GM06990 (cell line): ENCODE measurements around the gene MBNL2.

ENCODE experiments used
- DNase-seq: peaks from one replicate; pipeline ENCODE4 v3.0.0-alpha.2; 2011; ENCODE audit not compliant: insufficient read length; ENCODE audit errors: extremely low read depth
- H3K27me3 ChIP-seq: replicated peaks from 2 replicates; pipeline ENCODE4 v1.6.0; 2011; ENCODE audit warnings: low read length; ENCODE audit not compliant: control insufficient read depth, insufficient read depth
- H3K36me3 ChIP-seq: 2 replicates; pipeline ENCODE4 v1.5.1; 2011; ENCODE audit warnings: low read length; ENCODE audit not compliant: control insufficient read depth, insufficient read depth
- H3K4me3 ChIP-seq: replicated peaks from 2 replicates; pipeline ENCODE4 v1.5.1; 2011; ENCODE audit warnings: low read depth, mild to moderate bottlenecking, control low read depth, low read length
- CTCF ChIP-seq: IDR thresholded peaks from 2 replicates; pipeline ENCODE4 v1.5.1; 2011; ENCODE audit warnings: low read length, control low read depth, mild to moderate bottlenecking, inconsistent platforms; ENCODE audit not compliant: insufficient read depth, poor library complexity, severe bottlenecking

The MBNL2 gene

GRCh38 chr13:97192166-97192565 is 30.0 kb upstream of the MBNL2 start:
- no peak for DNase-seq
- no peaks in the 10 kb centered on the region for H3K27me3 ChIP-seq
- H3K4me3 ChIP-seq, result no peak overlapping the region
- no peaks in the 10 kb centered on the region for H3K36me3 ChIP-seq
- TF ChIP-seq CTCF, result no peak

- Histone ChIP-seq H3K27me3 (no peaks in the 10 kb centered on the region), H3K36me3 (no peaks in the 10 kb centered on the region), H3K4me3 (no peak overlapping the region)
- no peak for TF ChIP-seq CTCF
- DNase-seq, result no peak
Observed at GRCh38 chr13:97193577-97193976, 28.6 kb upstream of the MBNL2 start.

GRCh38 chr13:97194479-97194878 is 27.7 kb upstream of the MBNL2 start:
- TF ChIP-seq CTCF, result no peak
- no peaks in the 10 kb centered on the region for H3K36me3 ChIP-seq
- DNase-seq, result no peak
- no peaks in the 10 kb centered on the region; the same call in 1 of the 2 replicates for H3K27me3 ChIP-seq
- no peak overlapping the region for H3K4me3 ChIP-seq

GRCh38 chr13:97196340-97196739 is 25.8 kb upstream of the MBNL2 start:
- no peak for DNase-seq
- no peak for TF ChIP-seq CTCF
- H3K36me3 ChIP-seq, result no peaks in the 10 kb centered on the region
- no peak overlapping the region for H3K4me3 ChIP-seq
- no peaks in the 10 kb centered on the region; the same call in 1 of the 2 replicates for H3K27me3 ChIP-seq

- no peak overlapping the region for H3K4me3 ChIP-seq
- H3K27me3 ChIP-seq, result no peaks in the 10 kb centered on the region; the same call in 1 of the 2 replicates
- no peak for DNase-seq
- no peaks in the 10 kb centered on the region for H3K36me3 ChIP-seq
- no peak for TF ChIP-seq CTCF
Observed at GRCh38 chr13:97198753-97199152, 23.4 kb upstream of the MBNL2 start.

GRCh38 chr13:97199451-97199850 is 22.7 kb upstream of the MBNL2 start:
- Histone ChIP-seq H3K27me3 (no peaks in the 10 kb centered on the region; the same call in 1 of the 2 replicates), H3K4me3 (no peak overlapping the region), H3K36me3 (no peaks in the 10 kb centered on the region)
- DNase-seq, result no peak
- no peak for TF ChIP-seq CTCF
